T1000 (cell line): ENCODE results near the gene KRT6B.
"Not testable (repeated sequence)": the region's sequence is repeated elsewhere in the genome, so short reads cannot be mapped to it uniquely, and the experiment has no call there.

Experiments
- DNase-seq: peaks from one replicate; lab custom pipeline; 2025; ENCODE audit warnings: mixed read lengths; lab: John Stamatoyannopoulos, UW

The KRT6B gene

DNA sequence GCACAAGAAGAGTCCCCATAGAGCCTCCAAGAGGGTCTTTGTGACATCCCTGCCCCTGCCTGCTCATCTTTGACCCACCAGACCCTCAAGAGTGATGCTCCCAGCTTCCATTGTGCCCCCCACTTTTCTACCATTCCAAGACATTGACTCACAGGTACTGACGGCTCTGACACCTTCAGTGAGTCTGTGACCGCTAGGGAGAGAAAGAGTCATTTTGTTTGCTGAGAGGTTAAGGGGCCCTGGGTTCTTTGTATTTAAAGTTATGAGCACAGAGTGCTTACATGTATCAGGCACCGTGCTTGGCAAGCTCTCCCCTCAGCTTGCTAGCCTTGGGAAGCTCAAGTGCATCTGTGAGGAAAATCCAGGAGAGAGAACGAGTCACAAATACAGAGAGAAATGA, 38.7 kb downstream of the KRT6B start:
- DNase-seq: no peak

GRCh38 chr12:52411815-52412214, 40.1 kb downstream of the KRT6B start:
- no peak for DNase-seq

DNA sequence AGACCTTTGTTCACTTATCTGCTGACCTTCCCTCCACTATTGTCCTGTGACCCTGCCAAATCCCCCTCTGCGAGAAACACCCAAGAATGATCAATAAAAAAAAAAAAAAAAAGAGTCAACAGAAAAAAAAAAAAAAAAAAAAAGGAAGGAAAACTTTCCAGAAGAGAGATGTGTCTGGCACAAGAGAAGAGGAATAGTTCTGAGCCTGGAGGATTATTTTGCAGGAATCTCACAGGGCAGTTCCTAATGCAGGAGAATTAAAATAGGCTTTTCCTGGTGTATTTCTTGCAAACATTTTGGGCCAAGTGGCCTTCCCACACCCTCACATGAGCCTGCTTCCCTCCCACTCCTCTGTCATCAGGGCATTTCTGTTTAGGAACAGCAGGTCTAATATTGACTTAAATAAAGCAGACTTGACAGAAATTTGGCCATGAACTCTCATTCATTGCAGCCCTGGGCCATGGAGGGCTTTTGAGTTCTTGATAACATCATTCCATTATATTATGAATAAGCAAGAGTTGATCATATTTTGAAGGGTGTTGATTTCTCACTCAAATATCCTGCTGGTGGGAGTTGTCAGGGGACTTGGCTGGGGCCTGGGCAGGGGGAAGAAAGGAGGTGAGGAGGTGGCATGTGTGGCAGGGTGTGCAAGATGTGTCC, 41.2 kb downstream of the KRT6B start:
- not testable (repeated sequence) for DNase-seq

GRCh38 chr12:52407918-52408317, 44.0 kb downstream of the KRT6B start:
- no peak for DNase-seq

DNA sequence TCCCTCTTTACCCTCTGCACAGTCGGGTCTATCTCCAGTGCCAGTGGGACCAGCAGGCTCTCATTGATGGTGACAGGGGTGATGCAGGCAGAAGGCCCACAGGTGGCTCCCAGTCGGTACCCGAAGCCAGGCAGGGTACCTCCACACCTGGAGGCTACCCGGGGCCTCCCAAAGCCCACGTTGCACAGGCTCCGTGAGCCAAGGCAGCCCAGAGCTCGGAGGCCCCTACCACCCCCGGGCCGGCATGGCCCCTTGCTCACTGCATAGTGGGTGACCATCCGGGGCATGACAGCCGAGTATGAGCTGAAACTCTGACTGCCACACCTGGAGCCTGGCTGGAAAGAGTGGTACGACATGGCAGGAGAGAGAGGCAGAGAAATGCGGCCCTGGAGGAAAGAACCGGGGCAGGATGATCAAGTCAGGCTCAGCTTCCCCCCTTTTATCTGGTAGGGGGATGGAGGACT, 46.0 kb downstream of the KRT6B start, which contains the start of gene KRT82:
Gene KRT82, minus strand, starts transcription at position 414 of the 464 bp plus-strand sequence. Its CDS starts 58 bp downstream, at position 356.
- no peak for DNase-seq

- DNase-seq: no peak
Observed at GRCh38 chr12:52404951-52405350, 47.0 kb downstream of the KRT6B start.

GRCh38 chr12:52403561-52403960, 48.4 kb downstream of the KRT6B start:
- DNase-seq: no peak

- DNase-seq: no peak
Observed at GRCh38 chr12:52402873-52403540, 48.9 kb downstream of the KRT6B start.

- DNase-seq: no peak
Observed at GRCh38 chr12:52402377-52402776, 49.6 kb downstream of the KRT6B start.

GRCh38 chr12:52401926-52402325, 50.0 kb downstream of the KRT6B start:
- no peak for DNase-seq

DNA sequence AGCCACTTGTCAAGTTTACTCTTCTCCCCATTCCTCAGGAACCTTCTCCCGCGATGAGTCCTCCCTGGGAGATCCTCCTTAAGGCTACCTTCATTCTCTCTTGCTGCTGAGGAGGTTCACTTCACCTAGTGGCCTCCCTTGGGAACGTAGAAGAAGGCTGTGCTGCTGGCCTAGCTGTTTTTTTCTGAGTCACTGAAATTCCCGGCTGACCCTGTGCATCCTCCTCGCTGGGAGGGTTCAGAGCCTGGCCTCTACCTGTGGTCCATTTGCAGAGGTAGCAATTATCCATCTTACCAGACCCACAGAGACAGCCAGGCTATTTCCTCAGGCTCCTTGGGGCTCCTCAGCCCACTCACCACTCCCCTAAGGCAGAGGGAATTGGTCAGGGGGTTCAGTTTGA, 50.4 kb downstream of the KRT6B start:
- no peak for DNase-seq

GRCh38 chr12:52400906-52401305, 51.0 kb downstream of the KRT6B start:
- no peak for DNase-seq

- no peak for DNase-seq
Observed at GRCh38 chr12:52399756-52400155, 52.2 kb downstream of the KRT6B start.

DNA sequence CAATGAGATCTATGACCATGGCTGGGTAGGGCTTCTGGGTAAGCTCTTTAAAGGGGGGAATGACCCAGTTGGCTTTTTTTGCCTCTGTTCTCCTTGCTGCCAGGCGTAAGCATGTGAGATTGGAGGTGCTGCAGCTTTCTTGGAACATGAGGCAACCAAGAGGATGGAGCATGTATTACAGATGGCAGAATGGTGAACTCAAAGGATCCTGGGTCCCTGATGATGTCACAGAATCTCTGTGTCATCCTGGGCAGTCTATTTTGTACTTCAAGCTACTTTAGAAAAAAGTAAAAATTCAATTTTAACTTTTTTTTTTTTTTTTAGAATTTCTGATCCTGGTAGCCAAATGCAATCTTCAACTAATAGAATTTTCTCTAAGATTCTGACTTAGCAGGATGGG, 53.8 kb downstream of the KRT6B start:
- DNase-seq: no peak

- no peak for DNase-seq
Observed at GRCh38 chr12:52396656-52397055, 55.3 kb downstream of the KRT6B start.
